GM23338 (cell line): Measurements from ENCODE around the gene STRBP. TPM values are rescaled to one million over a fixed set of nuclear protein-coding genes. Genes with fewer than 3 reads are reported as not detected.

Experiments
- ATAC-seq: fragments of 200-7000 bp; cut with Tn5 transposase; 3 replicates; pipeline ENCODE4 v1.9.1; 2020
- DNase-seq: peaks from one replicate; pipeline ENCODE4 v3.0.0-alpha.2; 2015; ENCODE audit warnings: low spot score
- H2AFZ ChIP-seq: fragments of 200-600 bp; sonication (generic); 2 replicates; pipeline ENCODE4 v1.8.0; 2016; ENCODE audit warnings: antibody characterized with exemption, mild to moderate bottlenecking, moderate library complexity
- H3F3A ChIP-seq: fragments of 200-600 bp; sonication (generic); replicated peaks from 2 replicates; pipeline ENCODE4 v1.8.0; 2017; ENCODE audit warnings: antibody characterized with exemption, mixed run types, low read depth
- H3K27ac ChIP-seq: fragments of 200-600 bp; sonication (generic); 2 replicates; pipeline ENCODE4 v1.6.1; 2016; ENCODE audit warnings: low read depth
- H3K27me3 ChIP-seq: fragments of 200-600 bp; sonication (generic); 2 replicates; pipeline ENCODE4 v1.8.0; 2016; ENCODE audit warnings: mild to moderate bottlenecking, mixed run types, moderate library complexity; ENCODE audit not compliant: insufficient read depth
- H3K36me3 ChIP-seq: fragments of 200-600 bp; sonication (generic); 2 replicates; pipeline ENCODE4 v1.8.0; 2016; ENCODE audit warnings: mild to moderate bottlenecking; ENCODE audit not compliant: insufficient read depth
- H3K4me1 ChIP-seq: fragments of 200-600 bp; sonication (generic); 2 replicates; pipeline ENCODE4 v1.8.0; 2016; ENCODE audit warnings: mild to moderate bottlenecking, moderate library complexity; ENCODE audit not compliant: insufficient read depth
- H3K4me2 ChIP-seq: fragments of 200-600 bp; sonication (generic); 2 replicates; pipeline ENCODE4 v1.7.1; 2017; ENCODE audit warnings: mixed run types
- H3K4me3 ChIP-seq: fragments of 200-600 bp; sonication (generic); 2 replicates; pipeline ENCODE4 v1.6.1; 2016; ENCODE audit warnings: mixed run types
- H3K79me2 ChIP-seq: fragments of 200-600 bp; sonication (generic); replicated peaks from 2 replicates; pipeline ENCODE4 v1.8.0; 2017; ENCODE audit warnings: mild to moderate bottlenecking; ENCODE audit not compliant: insufficient read depth
- H3K9me2 ChIP-seq: fragments of 200-600 bp; sonication (generic); 2 replicates; pipeline ENCODE4 v1.8.0; 2017; ENCODE audit not compliant: insufficient read depth
- H4K20me1 ChIP-seq: fragments of 200-600 bp; sonication (generic); replicated peaks from 2 replicates; pipeline ENCODE4 v1.8.0; 2017; ENCODE audit warnings: mild to moderate bottlenecking; ENCODE audit not compliant: insufficient read depth
- H3K27ac Mint-ChIP-seq: 2 replicates; pipeline ENCODE4 v1.8.0; 2020; ENCODE audit warnings: inconsistent platforms, mild to moderate bottlenecking, moderate library complexity, mixed read lengths
- H3K27me3 Mint-ChIP-seq: 3 replicates; pipeline ENCODE4 v1.8.0; 2022; ENCODE audit warnings: low read depth, mild to moderate bottlenecking, moderate library complexity, mixed read lengths, inconsistent platforms; ENCODE audit not compliant: insufficient read depth, poor library complexity
- H3K36me3 Mint-ChIP-seq: 3 replicates; pipeline ENCODE4 v1.8.0; 2021; ENCODE audit warnings: low read depth, mild to moderate bottlenecking, inconsistent platforms, moderate library complexity, mixed read lengths
- H3K4me1 Mint-ChIP-seq: 3 replicates; pipeline ENCODE4 v1.8.0; 2020; ENCODE audit warnings: mild to moderate bottlenecking, inconsistent platforms, mixed read lengths
- H3K4me3 Mint-ChIP-seq: 3 replicates; pipeline ENCODE4 v1.8.0; 2021; ENCODE audit warnings: moderate library complexity, mild to moderate bottlenecking, inconsistent platforms, mixed read lengths
- H3K9me3 Mint-ChIP-seq: 3 replicates; pipeline ENCODE4 v1.8.0; 2020; ENCODE audit warnings: moderate library complexity, mild to moderate bottlenecking, inconsistent platforms, mixed read lengths
- CREB1 ChIP-seq: fragments of 250-450 bp; sonication (Bioruptor Pico); IDR thresholded peaks from 2 replicates; pipeline ENCODE4 v1.5.0; 2020; ENCODE audit warnings: low read depth, mild to moderate bottlenecking, moderate library complexity
- EZH2 ChIP-seq: fragments of 200-600 bp; sonication (generic); IDR thresholded peaks from one replicate; pipeline ENCODE4 v1.8.0; 2017; ENCODE audit warnings: antibody characterized with exemption, mild to moderate bottlenecking, low read depth; ENCODE audit not compliant: unreplicated experiment
- EZH2phosphoT487 ChIP-seq: fragments of 200-600 bp; sonication (generic); IDR thresholded peaks from one replicate; pipeline ENCODE4 v1.8.1; 2018; ENCODE audit warnings: antibody characterized with exemption; ENCODE audit not compliant: unreplicated experiment
- JUNB ChIP-seq: IDR thresholded peaks from one replicate; pipeline ENCODE4 v1.6.1; 2016; ENCODE audit warnings: antibody characterized with exemption; ENCODE audit not compliant: unreplicated experiment
- NANOG ChIP-seq: IDR thresholded peaks from 2 replicates; pipeline ENCODE4 v1.6.1; 2016; ENCODE audit warnings: antibody characterized with exemption, borderline replicate concordance
- STAT1 ChIP-seq: IDR thresholded peaks from one replicate; pipeline ENCODE4 v1.6.1; 2016; ENCODE audit warnings: antibody characterized with exemption; ENCODE audit not compliant: unreplicated experiment
- ZNF114 ChIP-seq: fragments of 250-450 bp; sonication (Bioruptor Pico); IDR thresholded peaks from 2 replicates; pipeline ENCODE4 v1.5.0; 2020; ENCODE audit warnings: mild to moderate bottlenecking, moderate library complexity
- ZNF331 ChIP-seq: fragments of 250-450 bp; sonication (Bioruptor Pico); IDR thresholded peaks from 2 replicates; pipeline ENCODE4 v1.5.0; 2020; ENCODE audit warnings: low read depth, mild to moderate bottlenecking, moderate library complexity
- polyA plus RNA-seq: library from polyadenylated mRNA; unstranded; fragments of >200 nt; fragmentation: Nextera tagmentation; extraction: Ambion mirVana; gene quantifications from 2 replicates; pipeline ENCODE4 v1.2.1, GENCODE V29; 2016
- total RNA-seq: library from RNA; depleted of rRNA; stranded (reverse); fragments of >200 nt; shearing (Covaris generic); gene quantifications from 2 replicates; pipeline ENCODE4 v1.2.3, GENCODE V29; 2014
- TF ChIP-seq, protein P1 (sequence below), 2 experiments: fragments of 200-600 bp in 1 of 2; sonication (generic) in 1 of 2; conservative IDR thresholded peaks; 2 replicates each; pipeline versions ENCODE4 v1.5.1 to v1.6.1; 2016 to 2017; ENCODE audit warnings: antibody characterized with exemption in 2 of 2, low read depth in 2 of 2, mild to moderate bottlenecking in 2 of 2, moderate library complexity in 1 of 2
- TF ChIP-seq, protein P2 (sequence below): IDR thresholded peaks from one replicate; pipeline ENCODE4 v1.6.1; 2018; ENCODE audit warnings: antibody characterized with exemption; ENCODE audit not compliant: unreplicated experiment

STRBP gene
- total and polyA plus RNA-seq, 2 experiments from 2014 or later: 80.5 to 116 TPM

DNA sequence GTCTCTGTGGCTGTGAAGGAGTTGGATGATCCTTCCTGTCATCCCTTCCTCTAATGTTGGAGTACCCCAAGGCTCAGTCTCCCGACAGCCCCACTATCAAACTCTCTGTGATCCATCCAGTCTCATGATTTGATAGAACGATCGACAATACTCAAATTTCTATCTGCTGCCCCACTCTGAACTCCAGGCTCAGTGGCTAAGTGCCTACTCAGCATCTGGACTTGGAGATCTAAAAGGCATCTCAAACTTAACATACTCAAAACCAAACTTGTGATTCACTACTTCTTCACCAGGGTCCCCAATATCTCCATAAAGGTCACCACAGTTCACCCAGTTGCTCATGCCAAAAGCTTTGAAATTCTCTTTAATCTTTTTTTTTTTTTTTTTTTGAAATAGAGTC is 15.1 kb upstream of the STRBP start (continued):
- TF ChIP-seq, protein P1, sequence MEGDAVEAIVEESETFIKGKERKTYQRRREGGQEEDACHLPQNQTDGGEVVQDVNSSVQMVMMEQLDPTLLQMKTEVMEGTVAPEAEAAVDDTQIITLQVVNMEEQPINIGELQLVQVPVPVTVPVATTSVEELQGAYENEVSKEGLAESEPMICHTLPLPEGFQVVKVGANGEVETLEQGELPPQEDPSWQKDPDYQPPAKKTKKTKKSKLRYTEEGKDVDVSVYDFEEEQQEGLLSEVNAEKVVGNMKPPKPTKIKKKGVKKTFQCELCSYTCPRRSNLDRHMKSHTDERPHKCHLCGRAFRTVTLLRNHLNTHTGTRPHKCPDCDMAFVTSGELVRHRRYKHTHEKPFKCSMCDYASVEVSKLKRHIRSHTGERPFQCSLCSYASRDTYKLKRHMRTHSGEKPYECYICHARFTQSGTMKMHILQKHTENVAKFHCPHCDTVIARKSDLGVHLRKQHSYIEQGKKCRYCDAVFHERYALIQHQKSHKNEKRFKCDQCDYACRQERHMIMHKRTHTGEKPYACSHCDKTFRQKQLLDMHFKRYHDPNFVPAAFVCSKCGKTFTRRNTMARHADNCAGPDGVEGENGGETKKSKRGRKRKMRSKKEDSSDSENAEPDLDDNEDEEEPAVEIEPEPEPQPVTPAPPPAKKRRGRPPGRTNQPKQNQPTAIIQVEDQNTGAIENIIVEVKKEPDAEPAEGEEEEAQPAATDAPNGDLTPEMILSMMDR (conservative IDR thresholded peaks at IDR 0.05; ENCODE audit: low read depth in 2 of 2): no peak
- TF ChIP-seq NANOG (no peak), CREB1 (CRISPR knock-in tag) (no peak), JUNB (no peak), ZNF331 (no peak), ZNF114 (CRISPR knock-in tag) (no peak), EZH2 (no peak), STAT1 (no peak), EZH2phosphoT487 (no peak)

GRCh38 chr9:123283048-123283408 is 14.6 kb upstream of the STRBP start:
- Mint-ChIP-seq H3K4me3 (no peak overlapping the region), H3K27ac (no peak overlapping the region), H3K9me3 (peaks cover 8% of the 10 kb centered on the region; the same call in 2 of the 3 replicates), H3K36me3 (no peaks in the 10 kb centered on the region), H3K27me3 (no peaks in the 10 kb centered on the region), H3K4me1 (no peaks in the 10 kb centered on the region)
- H3K79me2 ChIP-seq: no peaks in the 10 kb centered on the region
- no peaks in the 10 kb centered on the region for H3K27me3 ChIP-seq
- H3K27ac ChIP-seq: no peak overlapping the region
- H3K36me3 ChIP-seq: no peaks in the 10 kb centered on the region; the same call in 1 of the 2 replicates
- no peak overlapping the region for H3K4me3 ChIP-seq
- peak overlapping the region; percentile 63; the same call in 1 of the 2 replicates for H2AFZ ChIP-seq
- no peak overlapping the region for H3K4me2 ChIP-seq
- H3K4me1 ChIP-seq: no peaks in the 10 kb centered on the region
- no peak for ATAC-seq
- TF ChIP-seq, protein P2, sequence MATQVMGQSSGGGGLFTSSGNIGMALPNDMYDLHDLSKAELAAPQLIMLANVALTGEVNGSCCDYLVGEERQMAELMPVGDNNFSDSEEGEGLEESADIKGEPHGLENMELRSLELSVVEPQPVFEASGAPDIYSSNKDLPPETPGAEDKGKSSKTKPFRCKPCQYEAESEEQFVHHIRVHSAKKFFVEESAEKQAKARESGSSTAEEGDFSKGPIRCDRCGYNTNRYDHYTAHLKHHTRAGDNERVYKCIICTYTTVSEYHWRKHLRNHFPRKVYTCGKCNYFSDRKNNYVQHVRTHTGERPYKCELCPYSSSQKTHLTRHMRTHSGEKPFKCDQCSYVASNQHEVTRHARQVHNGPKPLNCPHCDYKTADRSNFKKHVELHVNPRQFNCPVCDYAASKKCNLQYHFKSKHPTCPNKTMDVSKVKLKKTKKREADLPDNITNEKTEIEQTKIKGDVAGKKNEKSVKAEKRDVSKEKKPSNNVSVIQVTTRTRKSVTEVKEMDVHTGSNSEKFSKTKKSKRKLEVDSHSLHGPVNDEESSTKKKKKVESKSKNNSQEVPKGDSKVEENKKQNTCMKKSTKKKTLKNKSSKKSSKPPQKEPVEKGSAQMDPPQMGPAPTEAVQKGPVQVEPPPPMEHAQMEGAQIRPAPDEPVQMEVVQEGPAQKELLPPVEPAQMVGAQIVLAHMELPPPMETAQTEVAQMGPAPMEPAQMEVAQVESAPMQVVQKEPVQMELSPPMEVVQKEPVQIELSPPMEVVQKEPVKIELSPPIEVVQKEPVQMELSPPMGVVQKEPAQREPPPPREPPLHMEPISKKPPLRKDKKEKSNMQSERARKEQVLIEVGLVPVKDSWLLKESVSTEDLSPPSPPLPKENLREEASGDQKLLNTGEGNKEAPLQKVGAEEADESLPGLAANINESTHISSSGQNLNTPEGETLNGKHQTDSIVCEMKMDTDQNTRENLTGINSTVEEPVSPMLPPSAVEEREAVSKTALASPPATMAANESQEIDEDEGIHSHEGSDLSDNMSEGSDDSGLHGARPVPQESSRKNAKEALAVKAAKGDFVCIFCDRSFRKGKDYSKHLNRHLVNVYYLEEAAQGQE: no peak
- TF ChIP-seq, protein P1 (conservative IDR thresholded peaks at IDR 0.05; ENCODE audit: low read depth in 2 of 2): no peak
- TF ChIP-seq CREB1 (CRISPR knock-in tag): no peak
- no peak for TF ChIP-seq EZH2phosphoT487
- H3F3A ChIP-seq: no peaks in the 10 kb centered on the region
- H4K20me1 ChIP-seq: no peaks in the 10 kb centered on the region
- no peak for DNase-seq
- H3K9me2 ChIP-seq: no peaks in the 10 kb centered on the region
